Measurements from ENCODE around the gene IL16. TPM values are rescaled to one million over a fixed set of nuclear protein-coding genes. Genes with fewer than 3 reads are reported as not detected.

IL16 gene
- total RNA-seq, 6 experiments from 2014 or later: 2.0 to 6.8 (median 3.2) TPM

- Histone ChIP-seq H3K36me3 (no peaks in the 10 kb centered on the region), H3K4me3 (no peak overlapping the region), H3K4me1 (no peaks in the 10 kb centered on the region), H3K9me3 (no peaks in the 10 kb centered on the region), H3K27ac (no peak overlapping the region), H3K27me3 (no peaks in the 10 kb centered on the region)
- WGBS (ENCODE audit: insufficient coverage, low coverage, low lambda C conversion rate, missing lambda C conversion rate): 88% methylated on average over 1 of the region's 3 CpGs
- ATAC-seq (no peak), DNase-seq (no peak)
- TF ChIP-seq POLR2A (IDR thresholded peaks at IDR 0.05) (no peak), CTCF (IDR thresholded peaks at IDR 0.05) (no peak)
- intact Hi-C loops (cut with DNase I): no loop called here
These were observed 5.0 kb upstream of the IL16 start for GRCh38 chr15:81191701-81192100.

GRCh38 chr15:81194723-81195122, 2.0 kb upstream of the IL16 start:
- Histone ChIP-seq H3K9me3 (no peaks in the 10 kb centered on the region), H3K27me3 (no peaks in the 10 kb centered on the region), H3K4me1 (no peaks in the 10 kb centered on the region), H3K36me3 (no peaks in the 10 kb centered on the region), H3K27ac (no peak overlapping the region), H3K4me3 (no peak overlapping the region)
- whole genome bisulfite sequencing (ENCODE audit: insufficient coverage, low coverage, low lambda C conversion rate, missing lambda C conversion rate): 67% methylated on average over 5 of the region's 5 CpGs
- ATAC-seq (no peak), DNase-seq (no peak)
- TF ChIP-seq CTCF (IDR thresholded peaks at IDR 0.05): no peak
- TF ChIP-seq POLR2A (IDR thresholded peaks at IDR 0.05): no peak
- intact Hi-C loops (cut with DNase I): no loop called here

- no peak for TF ChIP-seq CTCF (IDR thresholded peaks at IDR 0.05)
- no peak for TF ChIP-seq POLR2A (IDR thresholded peaks at IDR 0.05)
- 38% methylated on average over 3 of the region's 8 CpGs for WGBS (ENCODE audit: insufficient coverage, low coverage, low lambda C conversion rate, missing lambda C conversion rate)
- no peak overlapping the region for H3K4me3 ChIP-seq
- ATAC-seq (no peak), DNase-seq (no peak)
- H3K4me1 ChIP-seq: no peaks in the 10 kb centered on the region
- H3K27me3 ChIP-seq: no peaks in the 10 kb centered on the region
- H3K9me3 ChIP-seq: no peaks in the 10 kb centered on the region
- intact Hi-C loops (cut with DNase I): no loop called here
- H3K36me3 ChIP-seq: no peaks in the 10 kb centered on the region
- no peak overlapping the region for H3K27ac ChIP-seq
These were observed 1.3 kb upstream of the IL16 start for GRCh38 chr15:81195339-81195864.

GRCh38 chr15:81197255-81197630, 564 bp downstream of the IL16 start:
- no peak for TF ChIP-seq POLR2A (IDR thresholded peaks at IDR 0.05)
- no peak overlapping the region for H3K4me3 ChIP-seq
- DNase-seq (no peak), ATAC-seq (no peak)
- no peaks in the 10 kb centered on the region for H3K27me3 ChIP-seq
- WGBS (ENCODE audit: insufficient coverage, low coverage, low lambda C conversion rate, missing lambda C conversion rate): 59% methylated on average over 3 of the region's 7 CpGs
- no peak overlapping the region for H3K27ac ChIP-seq
- intact Hi-C loops (cut with DNase I): no loop called here
- no peaks in the 10 kb centered on the region for H3K4me1 ChIP-seq
- no peaks in the 10 kb centered on the region for H3K36me3 ChIP-seq
- H3K9me3 ChIP-seq: no peaks in the 10 kb centered on the region

- no peak overlapping the region for H3K27ac ChIP-seq
- TF ChIP-seq POLR2A (IDR thresholded peaks at IDR 0.05) (no peak), CTCF (IDR thresholded peaks at IDR 0.05) (no peak)
- ATAC-seq: no peak
These were observed 1.1 kb downstream of the IL16 start for GRCh38 chr15:81197688-81198281.

More at GRCh38 chr15:81197688-81198281, 1.1 kb downstream of the IL16 start:
- no peaks in the 10 kb centered on the region for H3K27me3 ChIP-seq
- H3K36me3 ChIP-seq: no peaks in the 10 kb centered on the region
- intact Hi-C loops (cut with DNase I): no loop called here
- no peaks in the 10 kb centered on the region for H3K4me1 ChIP-seq
- H3K9me3 ChIP-seq: no peaks in the 10 kb centered on the region
- WGBS (ENCODE audit: insufficient coverage, low coverage, low lambda C conversion rate, missing lambda C conversion rate): 36% methylated on average over 7 of the region's 7 CpGs
- H3K4me3 ChIP-seq: no peak overlapping the region
- DNase-seq: no peak
